Gastroesophageal sphincter (tissue), 4 donors: ENCODE measurements around the gene THAP12. TPM values are rescaled to one million over a fixed set of nuclear protein-coding genes. Genes with fewer than 3 reads are reported as not detected.

Experiments
- ATAC-seq: fragments of 150-250 bp; one replicate; pipeline ENCODE4 v1.9.1; 2016; ENCODE audit warnings: mild to moderate bottlenecking, moderate library complexity
- H3K27ac ChIP-seq, 4 donors: fragments of 200-600 bp; sonication (generic) in 3 of 4; 1 replicate in 3 of 4; 2 replicates in 1 of 4; pipeline ENCODE4 v1.5.1; 2016 to 2019
- H3K27me3 ChIP-seq: fragments of 200-600 bp; sonication (generic); one replicate; pipeline ENCODE4 v1.5.1; 2019
- H3K36me3 ChIP-seq, 2 donors: fragments of 200-600 bp; sonication (generic); one replicate each; pipeline ENCODE4 v1.5.1; 2019; ENCODE audit warnings: control low read depth in 1 of 2
- H3K4me1 ChIP-seq, 3 donors: fragments of 200-600 bp; sonication (generic); 1 replicate in 2 of 3; 2 replicates in 1 of 3; pipeline ENCODE4 v1.5.1; 2016 to 2019; ENCODE audit warnings: control low read depth in 2 of 3
- H3K4me3 ChIP-seq, 2 donors: fragments of 200-600 bp; sonication (generic); one replicate each; pipeline ENCODE4 v1.5.1; 2019; ENCODE audit warnings: mild to moderate bottlenecking in 1 of 2, moderate library complexity in 1 of 2
- H3K9me3 ChIP-seq, 3 donors: fragments of 200-600 bp; sonication (generic); one replicate each; pipeline ENCODE4 v1.5.1; 2017 to 2019; ENCODE audit warnings: control low read depth in 2 of 3
- EP300 ChIP-seq: sonication (generic); formaldehyde crosslinking; IDR thresholded peaks from one replicate; pipeline ENCODE4 v1.6.1; 2017; ENCODE audit warnings: antibody characterized with exemption, mild to moderate bottlenecking
- POLR2A ChIP-seq, 2 donors: fragments of 450-650 bp; IDR thresholded peaks; one replicate each; pipeline ENCODE4 v1.6.1; 2017; ENCODE audit warnings: antibody characterized with exemption in 2 of 2, mild to moderate bottlenecking in 2 of 2, moderate library complexity in 1 of 2
- POLR2AphosphoS5 ChIP-seq: sonication (generic); formaldehyde crosslinking; IDR thresholded peaks from one replicate; pipeline ENCODE4 v1.6.1; 2017; ENCODE audit warnings: antibody characterized with exemption
- WGBS, 2 donors: methylation state at CpG; one replicate each; pipeline ENCODE4 v1.1.5; 2018; ENCODE audit warnings: low coverage in 1 of 2; 5-methylcytosine and 5-hydroxymethylcytosine counted together
- total RNA-seq, 4 donors: library from RNA; depleted of rRNA; stranded (reverse); fragments of >200 nt; gene quantifications; one replicate each; pipeline ENCODE4 v1.1.0, GENCODE V29; 2016
- TF ChIP-seq, protein P1 (sequence below), 4 experiments: fragments of 200-600 bp in 2 of 4; fragments of 450-650 bp in 2 of 4; sonication (generic) in 1 of 4; IDR thresholded peaks; one replicate each; pipeline ENCODE4 v1.5.1; 2017 to 2019; ENCODE audit warnings: antibody characterized with exemption in 4 of 4, mild to moderate bottlenecking in 2 of 4, moderate library complexity in 2 of 4

Gene THAP12
- total RNA-seq, 4 donors from 2014 or later: 20.7 to 38.6 (median 32.6) TPM

DNA sequence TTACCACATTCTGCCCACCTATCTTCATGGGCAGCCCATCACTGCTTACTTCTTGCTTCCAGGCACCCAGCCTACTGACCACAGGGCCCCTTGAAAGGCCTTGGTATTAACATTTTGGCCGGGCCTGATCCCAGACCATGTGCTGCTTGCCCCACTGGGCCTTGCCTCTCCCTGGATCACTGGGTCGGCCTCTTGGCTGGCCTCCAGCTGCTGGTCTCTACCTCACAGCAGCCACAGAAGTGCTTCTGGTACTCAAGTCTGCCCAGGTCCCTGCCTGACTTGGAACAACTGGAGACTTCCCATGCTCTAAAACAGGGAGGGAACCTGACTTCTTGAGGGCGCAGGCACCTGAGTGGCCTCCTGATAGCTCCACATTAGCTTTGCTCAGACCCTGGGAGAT is 63.6 kb downstream of the THAP12 start:
- TF ChIP-seq, protein P1, sequence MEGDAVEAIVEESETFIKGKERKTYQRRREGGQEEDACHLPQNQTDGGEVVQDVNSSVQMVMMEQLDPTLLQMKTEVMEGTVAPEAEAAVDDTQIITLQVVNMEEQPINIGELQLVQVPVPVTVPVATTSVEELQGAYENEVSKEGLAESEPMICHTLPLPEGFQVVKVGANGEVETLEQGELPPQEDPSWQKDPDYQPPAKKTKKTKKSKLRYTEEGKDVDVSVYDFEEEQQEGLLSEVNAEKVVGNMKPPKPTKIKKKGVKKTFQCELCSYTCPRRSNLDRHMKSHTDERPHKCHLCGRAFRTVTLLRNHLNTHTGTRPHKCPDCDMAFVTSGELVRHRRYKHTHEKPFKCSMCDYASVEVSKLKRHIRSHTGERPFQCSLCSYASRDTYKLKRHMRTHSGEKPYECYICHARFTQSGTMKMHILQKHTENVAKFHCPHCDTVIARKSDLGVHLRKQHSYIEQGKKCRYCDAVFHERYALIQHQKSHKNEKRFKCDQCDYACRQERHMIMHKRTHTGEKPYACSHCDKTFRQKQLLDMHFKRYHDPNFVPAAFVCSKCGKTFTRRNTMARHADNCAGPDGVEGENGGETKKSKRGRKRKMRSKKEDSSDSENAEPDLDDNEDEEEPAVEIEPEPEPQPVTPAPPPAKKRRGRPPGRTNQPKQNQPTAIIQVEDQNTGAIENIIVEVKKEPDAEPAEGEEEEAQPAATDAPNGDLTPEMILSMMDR (IDR thresholded peaks at IDR 0.05): no peak
- TF ChIP-seq POLR2A (IDR thresholded peaks at IDR 0.05) (no peak), POLR2AphosphoS5 (no peak), EP300 (no peak)
- Histone ChIP-seq H3K4me3 (no peak overlapping the region), H3K9me3 (no peaks in the 10 kb centered on the region), H3K36me3 (no peaks in the 10 kb centered on the region), H3K27me3 (peaks cover 28% of the 10 kb centered on the region), H3K27ac (no peak overlapping the region), H3K4me1 (peaks cover 0 to 13% (median 0%) of the 10 kb centered on the region in 3 donors)
- WGBS, 2 donors: 75 to 83% methylated on average over 1 to 2 of the region's 3 CpGs
- no peak for ATAC-seq

DNA sequence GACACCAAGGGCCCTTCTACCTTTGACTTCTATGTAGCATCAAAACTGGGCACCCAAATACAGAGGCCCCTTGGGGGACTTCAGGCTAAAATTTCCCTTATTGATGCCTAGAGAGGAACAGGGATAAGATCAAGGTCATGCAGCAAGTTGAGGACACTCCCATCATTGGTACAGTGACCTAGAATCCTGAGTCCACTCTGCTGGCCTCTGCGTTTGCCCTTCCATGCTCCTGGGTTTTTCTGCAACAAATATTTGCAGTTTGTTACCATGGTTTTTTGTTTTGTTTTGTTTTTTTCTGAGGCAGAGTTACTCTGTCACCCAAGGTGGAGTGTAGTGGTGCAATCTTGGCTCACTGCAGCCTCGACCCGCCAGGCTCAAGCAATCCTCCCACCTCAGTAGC is 64.2 kb downstream of the THAP12 start:
- no peak overlapping the region for H3K4me3 ChIP-seq
- ATAC-seq: no peak
- no peak overlapping the region for H3K27ac ChIP-seq
- peaks cover 22% of the 10 kb centered on the region for H3K27me3 ChIP-seq
- no peaks in the 10 kb centered on the region for H3K36me3 ChIP-seq
- TF ChIP-seq, protein P1 (IDR thresholded peaks at IDR 0.05): no peak
- TF ChIP-seq POLR2AphosphoS5: no peak
- no peak for TF ChIP-seq POLR2A (IDR thresholded peaks at IDR 0.05)
- no peak for TF ChIP-seq EP300
- WGBS, 2 donors: 74 to 78% methylated on average over 2 to 3 of the region's 3 CpGs
- no peaks in the 10 kb centered on the region for H3K9me3 ChIP-seq
- peaks cover 0 to 7% (median 0%) of the 10 kb centered on the region in 3 donors for H3K4me1 ChIP-seq

- WGBS, 2 donors: 83 to 97% methylated on average over 3 of the region's 8 CpGs
- Histone ChIP-seq H3K4me3 (no peak overlapping the region), H3K27ac (no peak overlapping the region), H3K4me1 (peaks cover 0 to 5% (median 0%) of the 10 kb centered on the region in 3 donors), H3K9me3 (no peaks in the 10 kb centered on the region), H3K36me3 (no peaks in the 10 kb centered on the region), H3K27me3 (peaks cover 8% of the 10 kb centered on the region)
- TF ChIP-seq, protein P1 (IDR thresholded peaks at IDR 0.05): no peak
- TF ChIP-seq POLR2A (IDR thresholded peaks at IDR 0.05) (no peak), POLR2AphosphoS5 (no peak), EP300 (no peak)
- ATAC-seq: no peak
Measured at GRCh38 chr11:76315182-76315853, 65.6 kb downstream of the THAP12 start.

DNA sequence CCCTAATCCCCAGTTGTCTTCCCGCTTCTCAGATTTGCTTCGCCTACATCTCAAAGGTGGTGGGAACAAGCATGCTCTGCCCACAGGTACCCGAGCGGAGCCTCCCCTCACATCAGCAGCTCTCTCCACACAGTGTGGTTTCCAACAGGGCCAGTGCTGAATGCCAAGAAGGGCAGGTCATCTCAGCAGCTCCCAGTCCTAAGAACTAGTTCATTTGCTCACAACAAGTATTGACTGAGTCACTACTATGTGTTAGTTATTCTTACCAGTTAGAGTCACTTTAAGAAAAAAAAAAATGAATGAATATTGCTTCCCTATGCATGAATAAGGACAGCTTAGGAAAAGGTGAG is 66.2 kb downstream of the THAP12 start:
- TF ChIP-seq POLR2A (IDR thresholded peaks at IDR 0.05): no peak
- TF ChIP-seq, protein P1 (IDR thresholded peaks at IDR 0.05): no peak
- TF ChIP-seq EP300: no peak
- TF ChIP-seq POLR2AphosphoS5: no peak
- no peaks in the 10 kb centered on the region for H3K9me3 ChIP-seq
- H3K27me3 ChIP-seq: peaks cover 2% of the 10 kb centered on the region
- no peak for ATAC-seq
- H3K4me1 ChIP-seq: peaks cover 0 to 5% (median 0%) of the 10 kb centered on the region in 3 donors
- no peak overlapping the region for H3K27ac ChIP-seq
- H3K36me3 ChIP-seq: no peaks in the 10 kb centered on the region
- WGBS, 2 donors: 89% methylated on average over 3 of the region's 4 CpGs; no CpG with 5 or more reads in 1 of the 2 donors
- H3K4me3 ChIP-seq: no peak overlapping the region
